ENCODE measurements around the gene IER5L.

IER5L gene

GRCh38 chr9:129160712-129161533 is 17.1 kb downstream of the IER5L start:
- no peak for DNase-seq

- DNase-seq: no peak
These were observed 21.9 kb downstream of the IER5L start for GRCh38 chr9:129156163-129156562.

GRCh38 chr9:129154866-129155477 is 23.1 kb downstream of the IER5L start:
- no peak for DNase-seq

GRCh38 chr9:129151469-129151868 is 26.6 kb downstream of the IER5L start:
- DNase-seq: no peak

- no peak for DNase-seq
These were observed 27.3 kb downstream of the IER5L start for GRCh38 chr9:129150672-129151211.

- DNase-seq: no peak
These were observed 27.9 kb downstream of the IER5L start for GRCh38 chr9:129150122-129150521.

GRCh38 chr9:129149442-129149841 is 28.6 kb downstream of the IER5L start:
- DNase-seq: no peak

GRCh38 chr9:129148463-129149204 is 29.4 kb downstream of the IER5L start:
- no peak for DNase-seq

GRCh38 chr9:129146441-129146941 is 31.6 kb downstream of the IER5L start:
- DNase-seq: no peak

GRCh38 chr9:129145841-129146292 is 32.2 kb downstream of the IER5L start:
- no peak for DNase-seq

GRCh38 chr9:129145316-129145715 is 32.7 kb downstream of the IER5L start:
- no peak for DNase-seq

GRCh38 chr9:129143031-129143927 is 34.8 kb downstream of the IER5L start:
- peak; percentile 72 for DNase-seq

- no peak for DNase-seq
These were observed 35.7 kb downstream of the IER5L start for GRCh38 chr9:129142138-129142935.

- DNase-seq: peak; percentile 27
These were observed 36.7 kb downstream of the IER5L start for GRCh38 chr9:129141066-129142041.

- DNase-seq: peak; percentile 12
These were observed 37.5 kb downstream of the IER5L start for GRCh38 chr9:129140397-129141065.

GRCh38 chr9:129139993-129140396 is 38.1 kb downstream of the IER5L start:
- DNase-seq: peak; percentile 94

GRCh38 chr9:129139233-129139992 is 38.6 kb downstream of the IER5L start:
- DNase-seq: peak; percentile 88

- no peak for DNase-seq
These were observed 39.4 kb downstream of the IER5L start for GRCh38 chr9:129138476-129139232.
